Endothelial cell of umbilical vein (primary cell): ENCODE measurements around the gene ZC3H12C. TPM values are rescaled to one million over a fixed set of nuclear protein-coding genes. Genes with fewer than 3 reads are reported as not detected.

Experiments used
- BruUV-seq: library from RNA; stranded (reverse); fragments of 400-500 nt; replicated peaks from 2 replicates; lab custom pipeline; 2021; lab: Mats Ljungman, UMichigan
- CTCF ChIA-PET: fragments of 300-600, 350-600 bp; sonication (Branson Sonifier 250); formaldehyde crosslinking; loops from one replicate; lab custom pipeline; 2021; ENCODE audit warnings: antibody characterized with exemption, inconsistent platforms; lab: Charles Lee
- POLR2A ChIA-PET: fragments of 300-600, 350-600 bp; sonication (Branson Sonifier 250); formaldehyde crosslinking; loops from one replicate; lab custom pipeline; 2021; ENCODE audit warnings: antibody characterized with exemption, inconsistent platforms; lab: Charles Lee
- DNase-seq: peaks from one replicate; pipeline ENCODE4 v3.0.0-alpha.2; 2011; ENCODE audit warnings: low read depth, low spot score
- FAIRE-seq: peaks from 2 replicates; lab custom pipeline; 2011; peaks lifted over from hg19 to GRCh38; lab: Jason Lieb, UNC
- H2AFZ ChIP-seq: 2 replicates; pipeline ENCODE4 v1.6.0; 2012; ENCODE audit warnings: low read depth, low read length, control low read depth, inconsistent platforms
- H3K27ac ChIP-seq: 2 replicates; pipeline ENCODE4 v1.5.1; 2011; ENCODE audit warnings: low read depth, mild to moderate bottlenecking, control low read depth, low read length, moderate library complexity; ENCODE audit not compliant: insufficient read depth
- H3K27me3 ChIP-seq, 2 experiments: 2 replicates each; pipeline versions ENCODE4 v1.6.0 to v1.6.1; 2011; ENCODE audit warnings: low read length in 2 of 2, mixed read lengths in 1 of 2; ENCODE audit not compliant: control insufficient read depth in 2 of 2, insufficient read depth in 2 of 2
- H3K36me3 ChIP-seq, 2 experiments: 2 replicates in 1 of 2; 3 replicates in 1 of 2; pipeline ENCODE4 v1.5.1; 2011; ENCODE audit warnings: low read length in 2 of 2, mild to moderate bottlenecking in 1 of 2, moderate library complexity in 1 of 2; ENCODE audit not compliant: control insufficient read depth in 2 of 2, insufficient read depth in 2 of 2; ENCODE audit errors: extremely low read depth in 1 of 2
- H3K4me1 ChIP-seq: 3 replicates; pipeline ENCODE4 v1.5.1; 2011; ENCODE audit warnings: mild to moderate bottlenecking, low read length; ENCODE audit not compliant: control insufficient read depth, insufficient read depth; ENCODE audit errors: extremely low read depth
- H3K4me2 ChIP-seq: 2 replicates; pipeline ENCODE4 v1.6.1; 2011; ENCODE audit warnings: low read length, control low read depth, mixed read lengths; ENCODE audit not compliant: insufficient read depth
- H3K4me3 ChIP-seq, 3 experiments: fragments of 200-600 bp in 1 of 3; sonication (generic), shearing (Covaris generic) in 1 of 3; replicated peaks in 1 of 3; 2 replicates each; pipeline ENCODE4 v1.5.1; 2011 to 2016; ENCODE audit warnings: control low read depth in 3 of 3, low read length in 3 of 3, mild to moderate bottlenecking in 2 of 3, inconsistent platforms in 1 of 3, low read depth in 1 of 3, moderate library complexity in 1 of 3; ENCODE audit not compliant: insufficient read depth in 1 of 3
- H3K79me2 ChIP-seq: 2 replicates; pipeline ENCODE4 v1.6.0; 2012; ENCODE audit warnings: low read length, inconsistent platforms; ENCODE audit not compliant: control insufficient read depth, insufficient read depth
- H3K9ac ChIP-seq: replicated peaks from 2 replicates; pipeline ENCODE3; 2011; ENCODE audit warnings: low read length, control low read depth; ENCODE audit not compliant: insufficient read depth; ENCODE audit errors: extremely low read depth
- H3K9me1 ChIP-seq: replicated peaks from 3 replicates; pipeline ENCODE4 v1.6.0; 2011; ENCODE audit warnings: mild to moderate bottlenecking, low read length; ENCODE audit not compliant: control insufficient read depth, insufficient read depth; ENCODE audit errors: extremely low read depth
- H3K9me3 ChIP-seq: replicated peaks from 2 replicates; pipeline ENCODE4 v1.5.1; 2012; ENCODE audit warnings: low read length, inconsistent platforms; ENCODE audit not compliant: control insufficient read depth, insufficient read depth
- H4K20me1 ChIP-seq: replicated peaks from 2 replicates; pipeline ENCODE3; 2011; ENCODE audit warnings: mild to moderate bottlenecking, low read length; ENCODE audit not compliant: control insufficient read depth, insufficient read depth; ENCODE audit errors: extremely low read depth
- EZH2 ChIP-seq: IDR thresholded peaks from 2 replicates; pipeline ENCODE4 v1.6.1; 2012; ENCODE audit warnings: borderline replicate concordance, low read depth, mild to moderate bottlenecking, moderate library complexity, low read length, inconsistent platforms; ENCODE audit not compliant: severe bottlenecking
- FOS ChIP-seq: IDR thresholded peaks from 2 replicates; pipeline ENCODE4 v1.6.1; 2011; ENCODE audit warnings: mild to moderate bottlenecking, low read length, moderate library complexity, borderline replicate concordance; ENCODE audit not compliant: insufficient read depth
- GATA2 ChIP-seq: IDR thresholded peaks from 2 replicates; pipeline ENCODE4 v1.7.0; 2011; ENCODE audit warnings: low read depth, mild to moderate bottlenecking, moderate library complexity, mixed read lengths, low read length; ENCODE audit not compliant: insufficient read length, insufficient read depth
- JUN ChIP-seq: IDR thresholded peaks from 2 replicates; pipeline ENCODE4 v1.6.1; 2011; ENCODE audit warnings: borderline replicate concordance, low read depth; ENCODE audit not compliant: insufficient read length, insufficient read depth
- MYC ChIP-seq: IDR thresholded peaks from one replicate; pipeline ENCODE4 v1.6.1; 2011; ENCODE audit warnings: mild to moderate bottlenecking, low read depth, low read length
- POLR2A ChIP-seq: IDR thresholded peaks from 2 replicates; pipeline ENCODE4 v1.6.1; 2012; ENCODE audit warnings: low read depth, mild to moderate bottlenecking, control low read depth, low read length
- POLR2AphosphoS5 ChIP-seq: IDR thresholded peaks from 2 replicates; pipeline ENCODE4 v1.6.1; 2012; ENCODE audit warnings: low read depth, mild to moderate bottlenecking, control low read depth, low read length, moderate library complexity; ENCODE audit not compliant: insufficient read depth
- dilution Hi-C: fragments of 300-500 bp; cut with MboI; formaldehyde crosslinking; loops from one replicate; pipeline ENCODE4 v1.15.0; 2019; ENCODE audit warnings: low sequenced_read_pairs; ENCODE audit not compliant: extremely low pct_ligation_motif_present
- intact Hi-C: fragments of 100-400 bp; cut with micrococcal nuclease; formaldehyde crosslinking; loops from one replicate; pipeline ENCODE4 v1.10.0; 2022
- polyA plus RNA-seq, 4 experiments: library from polyadenylated mRNA; depleted of rRNA in 3 of 4; stranded (reverse) in 3 of 4; unstranded in 1 of 4; fragments of >200 nt; gene quantifications; 2 replicates each; pipeline versions ENCODE4 v1.2.1 to v1.2.3, GENCODE V29; 2011 to 2012; ENCODE audit warnings: missing spikeins in 1 of 4
- total RNA-seq: library from RNA; stranded (reverse); gene quantifications from 2 replicates; pipeline ENCODE4 v1.2.3, GENCODE V29; 2021
- TF ChIP-seq, protein P1 (sequence below): IDR thresholded peaks from 2 replicates; pipeline ENCODE4 v1.6.1; 2011; ENCODE audit not compliant: insufficient read depth, insufficient read length
- TF ChIP-seq, protein P2 (sequence below), 2 donors: IDR thresholded peaks; 1 replicate in 1 of 2; 2 replicates in 1 of 2; pipeline ENCODE4 v1.5.1; 2011; ENCODE audit warnings: low read length in 2 of 2, mild to moderate bottlenecking in 2 of 2, moderate library complexity in 2 of 2, control low read depth in 1 of 2, inconsistent platforms in 1 of 2, low read depth in 1 of 2; ENCODE audit not compliant: insufficient read depth in 1 of 2; ENCODE audit errors: extremely low read depth in 1 of 2

The ZC3H12C gene
- total and polyA plus RNA-seq, 2 donors (not counting 3 experiments of a cell fraction or from before 2014, with no cell fraction given) = 5.5 to 14.7 TPM

DNA sequence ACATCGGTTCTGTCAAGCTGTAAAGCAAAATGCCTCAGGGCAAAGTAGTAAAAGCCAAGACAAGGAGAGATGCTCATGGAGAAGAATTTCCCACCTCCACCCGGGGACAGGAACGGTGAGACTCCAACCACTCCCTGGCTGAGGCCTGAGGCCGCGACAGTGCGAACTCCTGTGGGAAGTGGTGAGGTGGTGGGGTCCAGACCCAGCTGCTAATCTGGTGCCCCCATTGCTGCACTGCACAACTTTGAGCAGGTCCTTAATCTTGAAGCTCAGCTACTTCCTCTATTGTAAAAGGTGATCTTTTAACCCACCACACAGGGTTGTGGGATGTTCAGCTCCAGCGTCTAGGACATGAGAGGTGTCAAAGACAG lies 83.9 kb downstream of the ZC3H12C start:
- intact Hi-C loops = no loop called here
- POLR2A ChIA-PET = no interaction called here

DNA sequence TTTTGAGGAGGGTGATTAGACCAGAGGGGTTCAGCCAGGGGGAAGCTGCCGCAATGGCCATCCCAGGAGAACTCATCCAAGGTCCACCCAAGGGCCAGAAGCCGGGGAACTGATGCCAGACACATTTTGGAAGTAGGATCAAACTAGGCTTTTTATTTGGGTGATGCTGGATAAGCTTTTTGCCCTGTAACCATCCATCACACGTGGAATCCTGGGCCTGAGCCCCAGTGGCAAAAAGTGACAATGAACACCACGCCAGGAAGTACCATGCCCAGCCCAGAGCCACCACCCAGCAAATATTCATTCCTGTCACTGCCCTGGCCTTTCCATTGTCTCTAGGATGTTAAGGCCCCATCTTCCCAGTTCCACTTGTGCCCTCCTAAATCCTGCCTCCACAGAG lies 85.9 kb downstream of the ZC3H12C start:
- POLR2A ChIA-PET = no interaction called here
- H3K4me3 ChIP-seq = no peak overlapping the region
- no peak overlapping the region for H2AFZ ChIP-seq
- no peak for TF ChIP-seq MYC
- TF ChIP-seq GATA2 = no peak
- no peak for TF ChIP-seq POLR2AphosphoS5
- TF ChIP-seq FOS = no peak
- TF ChIP-seq, protein P1, sequence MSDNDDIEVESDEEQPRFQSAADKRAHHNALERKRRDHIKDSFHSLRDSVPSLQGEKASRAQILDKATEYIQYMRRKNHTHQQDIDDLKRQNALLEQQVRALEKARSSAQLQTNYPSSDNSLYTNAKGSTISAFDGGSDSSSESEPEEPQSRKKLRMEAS = no peak
- TF ChIP-seq, protein P2, sequence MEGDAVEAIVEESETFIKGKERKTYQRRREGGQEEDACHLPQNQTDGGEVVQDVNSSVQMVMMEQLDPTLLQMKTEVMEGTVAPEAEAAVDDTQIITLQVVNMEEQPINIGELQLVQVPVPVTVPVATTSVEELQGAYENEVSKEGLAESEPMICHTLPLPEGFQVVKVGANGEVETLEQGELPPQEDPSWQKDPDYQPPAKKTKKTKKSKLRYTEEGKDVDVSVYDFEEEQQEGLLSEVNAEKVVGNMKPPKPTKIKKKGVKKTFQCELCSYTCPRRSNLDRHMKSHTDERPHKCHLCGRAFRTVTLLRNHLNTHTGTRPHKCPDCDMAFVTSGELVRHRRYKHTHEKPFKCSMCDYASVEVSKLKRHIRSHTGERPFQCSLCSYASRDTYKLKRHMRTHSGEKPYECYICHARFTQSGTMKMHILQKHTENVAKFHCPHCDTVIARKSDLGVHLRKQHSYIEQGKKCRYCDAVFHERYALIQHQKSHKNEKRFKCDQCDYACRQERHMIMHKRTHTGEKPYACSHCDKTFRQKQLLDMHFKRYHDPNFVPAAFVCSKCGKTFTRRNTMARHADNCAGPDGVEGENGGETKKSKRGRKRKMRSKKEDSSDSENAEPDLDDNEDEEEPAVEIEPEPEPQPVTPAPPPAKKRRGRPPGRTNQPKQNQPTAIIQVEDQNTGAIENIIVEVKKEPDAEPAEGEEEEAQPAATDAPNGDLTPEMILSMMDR (IDR thresholded peaks at IDR 0.05; ENCODE audit: extremely low read depth in 1 of 2, insufficient read depth in 1 of 2, low read depth in 1 of 2, low read length in 2 of 2) = no peak
- TF ChIP-seq EZH2 = no peak
- no peak for TF ChIP-seq POLR2A
- no peak for TF ChIP-seq JUN
- no peaks in the 10 kb centered on the region for H4K20me1 ChIP-seq
- no peaks in the 10 kb centered on the region for H3K79me2 ChIP-seq
- no TSS peak for BruUV-seq
- CTCF ChIA-PET = interaction anchor here (1.8 kb wide), 1 partner anchor 256 kb away, joined by 4 read pairs; no protein-coding TSS in a partner anchor
- H3K27me3 ChIP-seq = no peaks in the 10 kb centered on the region
- no peaks in the 10 kb centered on the region for H3K9me3 ChIP-seq
- H3K27ac ChIP-seq = no peak overlapping the region
- no peak for DNase-seq
- FAIRE-seq = no peak
- intact Hi-C loops (no loop called here), dilution Hi-C loops (no loop called here)
- H3K36me3 ChIP-seq = no peaks in the 10 kb centered on the region
- no peaks in the 10 kb centered on the region for H3K9me1 ChIP-seq
- H3K9ac ChIP-seq = no peak overlapping the region
- no peak overlapping the region for H3K4me2 ChIP-seq
- H3K4me1 ChIP-seq = peaks cover 4% of the 10 kb centered on the region

More for the DNA sequence above, 83.9 kb downstream of the ZC3H12C start:
- Histone ChIP-seq H3K79me2 (no peaks in the 10 kb centered on the region), H3K4me2 (no peak overlapping the region), H3K9me3 (no peaks in the 10 kb centered on the region), H3K36me3 (no peaks in the 10 kb centered on the region), H3K4me3 (no peak overlapping the region), H3K4me1 (peaks cover 7% of the 10 kb centered on the region), H3K27ac (no peak overlapping the region), H2AFZ (no peak overlapping the region), H3K9me1 (no peaks in the 10 kb centered on the region), H3K9ac (no peak overlapping the region), H3K27me3 (no peaks in the 10 kb centered on the region), H4K20me1 (no peaks in the 10 kb centered on the region)
- dilution Hi-C loops = no loop called here
- TF ChIP-seq EZH2 (no peak), JUN (no peak), FOS (no peak)
- TF ChIP-seq, protein P2 (IDR thresholded peaks at IDR 0.05; ENCODE audit: extremely low read depth in 1 of 2, insufficient read depth in 1 of 2, low read depth in 1 of 2, low read length in 2 of 2) = no peak
- no peak for DNase-seq
- no TSS peak for BruUV-seq
- CTCF ChIA-PET = interaction anchor here (1.4 kb wide), 1 partner anchor 233 kb away, joined by 3 read pairs; no protein-coding TSS in a partner anchor
- FAIRE-seq = no peak
